Cardiac muscle cell (in vitro differentiated cells and primary cell): Measurements from ENCODE around the gene SERINC1. TPM values are rescaled to one million over a fixed set of nuclear protein-coding genes. Genes with fewer than 3 reads are reported as not detected.

Experiments
- DNase-seq, 2 donors: peaks; one replicate each; pipeline versions ENCODE4 v3.0.0 to v3.0.0-alpha.2; 2010 to 2017; ENCODE audit warnings: low read depth in 1 of 2, low spot score in 1 of 2
- H3K27ac ChIP-seq: fragments of 200-600 bp; sonication (generic); 2 replicates; pipeline ENCODE4 v1.5.1; 2016
- H3K27me3 ChIP-seq: fragments of 200-600 bp; sonication (generic); 2 replicates; pipeline ENCODE4 v1.6.0; 2016; ENCODE audit warnings: control low read depth
- H3K36me3 ChIP-seq: fragments of 200-600 bp; sonication (generic); 2 replicates; pipeline ENCODE4 v1.5.1; 2016; ENCODE audit warnings: control low read depth
- H3K4me1 ChIP-seq: fragments of 200-600 bp; sonication (generic); 2 replicates; pipeline ENCODE4 v1.8.1; 2017; ENCODE audit warnings: low read depth, mild to moderate bottlenecking, mixed run types
- H3K4me3 ChIP-seq: fragments of 200-600 bp; sonication (generic); 2 replicates; pipeline ENCODE4 v1.5.1; 2016; ENCODE audit warnings: mild to moderate bottlenecking
- H3K9me3 ChIP-seq: fragments of 200-600 bp; sonication (generic); 2 replicates; pipeline ENCODE4 v1.5.1; 2017; ENCODE audit warnings: low read depth, mild to moderate bottlenecking, control low read depth
- CTCF ChIP-seq: IDR thresholded peaks from 2 replicates; pipeline ENCODE4 v1.5.1; 2012; ENCODE audit warnings: low read depth, mild to moderate bottlenecking, low read length
- polyA plus RNA-seq: library from polyadenylated mRNA; unstranded; fragments of >200 nt; fragmentation: Nextera tagmentation; extraction: Ambion mirVana; gene quantifications from 2 replicates; pipeline ENCODE4 v1.2.1, GENCODE V29; 2016
- total RNA-seq: library from RNA; depleted of rRNA; stranded (reverse); fragments of >200 nt; gene quantifications from 2 replicates; pipeline ENCODE4 v1.2.3, GENCODE V29; 2016

SERINC1 gene
- total and polyA plus RNA-seq, 2 experiments from 2014 or later = 91.5 to 140 TPM

DNA sequence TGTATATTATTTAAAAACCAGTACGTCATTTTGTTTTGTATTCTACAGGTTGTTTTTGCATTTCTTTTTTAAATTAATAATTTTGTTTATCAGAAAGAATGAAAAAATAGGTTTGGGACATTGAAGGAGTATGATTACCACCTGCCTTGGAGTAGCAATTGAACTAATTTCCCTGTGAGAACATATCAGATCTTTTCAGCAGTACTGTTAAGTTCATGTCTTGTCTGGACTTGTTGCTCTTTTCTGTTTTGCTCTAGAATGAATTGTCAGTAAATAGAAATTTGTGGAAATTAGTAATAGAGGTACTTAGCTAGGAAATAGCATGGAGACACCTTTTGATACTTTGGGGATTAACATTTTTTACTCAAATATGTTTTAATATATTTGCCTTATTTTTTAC is 47.9 kb downstream of the SERINC1 start:
- H3K4me3 ChIP-seq = no peak overlapping the region

DNA sequence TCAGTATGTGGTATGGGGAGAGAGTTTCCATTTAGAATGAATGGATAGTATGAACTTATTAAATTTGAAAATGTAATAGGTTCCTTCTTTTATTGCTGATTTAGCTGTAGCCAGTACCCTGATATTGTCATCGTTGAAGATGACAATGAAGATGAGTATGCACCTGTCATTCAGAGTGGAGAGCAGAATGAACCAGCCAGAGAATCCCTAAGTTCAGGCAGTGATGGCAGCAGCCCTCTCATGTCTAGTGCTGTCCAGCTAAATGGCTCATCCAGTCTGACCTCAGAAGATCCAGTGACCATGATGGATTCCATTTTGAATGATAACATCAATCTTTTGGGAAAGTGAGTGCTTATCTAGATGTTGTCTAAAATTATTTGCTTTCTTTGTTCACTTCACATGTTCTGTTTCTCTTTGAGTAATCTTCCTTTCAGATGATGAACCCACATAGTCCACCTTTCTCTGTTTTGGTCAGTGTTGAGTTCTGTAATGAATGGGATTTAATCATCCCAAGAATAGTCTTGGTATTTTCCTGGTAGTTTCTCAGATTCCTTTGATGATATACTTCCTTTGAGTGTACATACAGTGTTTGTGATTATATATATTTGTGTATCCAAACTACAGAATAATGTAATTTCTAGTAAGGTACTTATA is 48.9 kb downstream of the SERINC1 start:
- no peak for TF ChIP-seq CTCF
- DNase-seq = no peak
- peaks cover 3% of the 10 kb centered on the region for H3K4me1 ChIP-seq
- H3K9me3 ChIP-seq = no peaks in the 10 kb centered on the region
- no peak overlapping the region for H3K27ac ChIP-seq
- no peak overlapping the region for H3K4me3 ChIP-seq
- H3K36me3 ChIP-seq = peaks cover 71% of the 10 kb centered on the region
- no peaks in the 10 kb centered on the region for H3K27me3 ChIP-seq

More for the DNA sequence above, 47.9 kb downstream of the SERINC1 start:
- Histone ChIP-seq H3K4me1 (no peaks in the 10 kb centered on the region), H3K27me3 (no peaks in the 10 kb centered on the region), H3K9me3 (no peaks in the 10 kb centered on the region), H3K36me3 (peaks cover 81% of the 10 kb centered on the region), H3K27ac (no peak overlapping the region)
- no peak for DNase-seq
- TF ChIP-seq CTCF = no peak

DNA sequence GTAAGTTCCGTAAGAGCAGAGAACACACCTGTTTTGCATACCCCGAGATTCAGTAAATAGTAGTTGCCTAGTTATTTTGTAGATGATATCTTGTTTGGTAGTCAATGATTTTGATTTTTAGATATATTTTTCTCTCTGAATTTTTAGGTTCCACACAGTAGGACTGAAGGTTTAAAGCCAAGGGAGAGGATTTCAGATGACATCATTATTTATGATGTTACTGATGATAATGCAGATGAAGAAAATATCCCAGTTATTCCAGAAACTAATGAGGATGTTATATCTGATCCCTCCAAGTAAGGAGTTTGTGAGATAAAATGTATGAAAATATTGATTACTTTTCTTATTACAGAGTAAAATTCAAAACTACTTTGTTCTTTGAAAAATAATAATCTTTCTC is 49.6 kb downstream of the SERINC1 start:
- H3K36me3 ChIP-seq = peaks cover 64% of the 10 kb centered on the region
- no peak for TF ChIP-seq CTCF

GRCh38 chr6:122416825-122417224 is 54.8 kb downstream of the SERINC1 start:
- Histone ChIP-seq H3K4me3 (peak overlapping the region; percentile 2), H3K36me3 (peaks cover 32% of the 10 kb centered on the region), H3K27ac (peak overlapping the region; percentile 88), H3K9me3 (no peaks in the 10 kb centered on the region), H3K27me3 (no peaks in the 10 kb centered on the region), H3K4me1 (peaks cover 18% of the 10 kb centered on the region)
- DNase-seq = peak in 1 of 2 donors; percentile 77
- TF ChIP-seq CTCF = no peak

More for the DNA sequence above, 49.6 kb downstream of the SERINC1 start:
- Histone ChIP-seq H3K9me3 (no peaks in the 10 kb centered on the region), H3K4me3 (no peak overlapping the region), H3K27me3 (no peaks in the 10 kb centered on the region), H3K27ac (no peak overlapping the region), H3K4me1 (peaks cover 11% of the 10 kb centered on the region)
- no peak for DNase-seq

- no peak overlapping the region for H3K27ac ChIP-seq
- no peaks in the 10 kb centered on the region for H3K9me3 ChIP-seq
- peaks cover 14% of the 10 kb centered on the region for H3K4me1 ChIP-seq
- peaks cover 14% of the 10 kb centered on the region for H3K36me3 ChIP-seq
- no peaks in the 10 kb centered on the region for H3K27me3 ChIP-seq
- TF ChIP-seq CTCF = no peak
- no peak for DNase-seq
- no peak overlapping the region for H3K4me3 ChIP-seq
Measured at GRCh38 chr6:122412001-122412400, 59.6 kb downstream of the SERINC1 start.
